LNCAP (cell line): Measurements from ENCODE around the gene RHEB.

Experiments used
- CTCF ChIP-seq: fragments of 450-650 bp; IDR thresholded peaks from 2 replicates; pipeline ENCODE4 v1.5.1; 2017; ENCODE audit warnings: mild to moderate bottlenecking

The RHEB gene

GRCh38 chr7:151524331-151524730 is 4.6 kb upstream of the RHEB start:
- no peak for TF ChIP-seq CTCF

- no peak for TF ChIP-seq CTCF
Measured at GRCh38 chr7:151520419-151521261, 945 bp upstream of the RHEB start.

- TF ChIP-seq CTCF, result peak; percentile 28
Measured at GRCh38 chr7:151518947-151519764, 539 bp downstream of the RHEB start.

- TF ChIP-seq CTCF, result no peak
Measured at GRCh38 chr7:151518105-151518946, 1.4 kb downstream of the RHEB start.

- TF ChIP-seq CTCF, result no peak
Measured at GRCh38 chr7:151517601-151518104, 2.0 kb downstream of the RHEB start.

GRCh38 chr7:151515276-151515565 is 4.5 kb downstream of the RHEB start:
- TF ChIP-seq CTCF, result no peak
